Neural progenitor cell (in vitro differentiated cells): ENCODE results near the gene TEX101. TPM values are rescaled to one million over a fixed set of nuclear protein-coding genes. Genes with fewer than 3 reads are reported as not detected.

ENCODE experiments used
- total RNA-seq: library from RNA; depleted of rRNA; stranded (reverse); fragments of >200 nt; gene quantifications from 2 replicates; pipeline ENCODE4 v1.2.3, GENCODE V29; 2015; ENCODE audit warnings: low replicate concordance

The TEX101 gene
- total RNA-seq, 1 donor from 2014 or later, result not detected

Other genes starting within 250 kb of the TEX101 start
- gene PSG5, start 228.4 kb upstream of the TEX101 start, total RNA-seq, result not detected in 2 replicates
- gene PSG4, start 209.3 kb upstream of the TEX101 start, total RNA-seq, result not detected in 2 replicates
- gene PSG9, start 145.4 kb upstream of the TEX101 start, total RNA-seq, result not detected in 2 replicates
- gene CD177, start 61.2 kb upstream of the TEX101 start, total RNA-seq, result 0.12 TPM in 1 of 2 replicates, not detected in the other
- 0.24 and 0.37 TPM in 2 replicates for gene LYPD3, start 50.7 kb downstream of the TEX101 start, total RNA-seq
- 3.4 and 21.9 TPM in 2 replicates for gene PHLDB3, start 89.9 kb downstream of the TEX101 start, total RNA-seq
- gene ETHE1, start 112.3 kb downstream of the TEX101 start, total RNA-seq, result 13.6 and 27.8 TPM in 2 replicates
- gene ZNF575, start 118.3 kb downstream of the TEX101 start, total RNA-seq, result not detected in 2 replicates
- gene XRCC1, start 160.6 kb downstream of the TEX101 start, total RNA-seq, result 33.8 and 88.8 TPM in 2 replicates
- gene PINLYP, start 160.9 kb downstream of the TEX101 start, total RNA-seq, result 4.0 and 8.6 TPM in 2 replicates
- 27.4 and 31.5 TPM in 2 replicates for gene IRGQ, start 181.2 kb downstream of the TEX101 start, total RNA-seq
- 6.8 and 9.0 TPM in 2 replicates for gene ZNF576, start 181.7 kb downstream of the TEX101 start, total RNA-seq
- 0.25 TPM in 1 of 2 replicates, not detected in the other for gene SRRM5, start 197.2 kb downstream of the TEX101 start, total RNA-seq
- 18.5 and 57.7 TPM in 2 replicates for gene ZNF428, start 204.7 kb downstream of the TEX101 start, total RNA-seq
- gene CADM4, start 225.0 kb downstream of the TEX101 start, total RNA-seq, result 7.7 and 28.6 TPM in 2 replicates